ENCODE measurements around the gene IER5L. TPM values are rescaled to one million over a fixed set of nuclear protein-coding genes. Genes with fewer than 3 reads are reported as not detected.

The IER5L gene
- total and polyA plus RNA-seq, 9 of the 15 experiments (the other 6 are each of a cell fraction or from before 2014, with no cell fraction given) = 0.14 to 11.9 (median 0.52) TPM

DNA sequence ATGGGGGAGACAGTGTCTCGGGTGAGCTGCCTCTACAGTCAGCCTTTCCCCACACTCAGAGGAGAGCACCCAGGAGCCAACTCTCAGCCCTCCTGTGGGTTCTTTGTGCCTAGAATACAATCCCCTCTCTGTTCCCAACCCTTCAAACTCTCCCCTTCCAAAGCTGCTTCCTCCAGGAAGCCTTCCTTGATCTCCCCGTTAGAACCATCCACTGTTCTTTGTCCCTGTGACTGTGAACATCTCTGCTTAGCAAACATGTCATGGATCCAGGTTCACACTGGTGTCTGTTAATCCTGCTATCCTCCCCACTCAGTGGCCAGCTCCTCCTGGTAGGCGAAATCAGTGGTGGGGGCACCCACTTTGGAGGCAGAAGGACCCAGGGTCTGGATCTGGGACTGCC, 16.2 kb upstream of the IER5L start:
- Histone ChIP-seq H3K9me3 (replicated peaks; ENCODE audit: control insufficient read depth, insufficient read depth, low read depth, low read length) (no peaks in the 10 kb centered on the region; the same call in 1 of the 2 replicates), H3K4me2 (ENCODE audit: insufficient read depth, low read length) (no peak overlapping the region), H3K79me2 (ENCODE audit: control insufficient read depth, insufficient read depth, low read length) (no peaks in the 10 kb centered on the region), H3K4me1 (replicated peaks in 1 of 2; ENCODE audit: control insufficient read depth in 2 of 2, insufficient read depth in 2 of 2, low read length in 2 of 2) (peaks cover 0 to 8% of the 10 kb centered on the region in 2 experiments; a peak in 4 of 5 replicates), H3K4me3 (no peak overlapping the region), H3K27ac (ENCODE audit: extremely low read depth, low read depth, low read length) (no peak overlapping the region), H2AFZ (ENCODE audit: low read depth, low read length) (no peak overlapping the region), H4K20me1 (replicated peaks; ENCODE audit: control insufficient read depth, insufficient read depth, low read length) (no peaks in the 10 kb centered on the region; the same call in 1 of the 2 replicates), H3K27me3 (ENCODE audit: control insufficient read depth in 2 of 2, insufficient read depth in 2 of 2, low read length in 2 of 2) (peaks cover 3 to 16% of the 10 kb centered on the region in 2 experiments; a peak in 3 of 5 replicates), H3K9ac (ENCODE audit: insufficient read depth in 1 of 2, low read depth in 2 of 2, low read length in 2 of 2) (peak overlapping the region in 1 of 2 experiments; percentile 80; a peak in 2 of 4 replicates), H3K9me1 (ENCODE audit: control insufficient read depth, insufficient read depth, low read length) (no peaks in the 10 kb centered on the region), H3K36me3 (ENCODE audit: control insufficient read depth, insufficient read depth, low read length) (no peaks in the 10 kb centered on the region)
- in situ Hi-C loops (cut with MboI) (no loop called here), intact Hi-C loops (cut with micrococcal nuclease) (no loop called here)
- ATAC-seq (no peak), DNase-seq (ENCODE audit: extremely low read depth in 1 of 4, low spot score in 3 of 4) (no peak), FAIRE-seq (no peak)
- POLR2A ChIA-PET = interaction anchor here (0.7 kb wide), 1 partner anchor 16 kb away, joined by 5 read pairs; the partner anchor contains the start of gene IER5L
- no TSS peak for BruUV-seq (replicated peaks)
- CTCF ChIA-PET (ENCODE audit: low intra/inter-chr PET ratio) = no interaction called here
- TF ChIP-seq HMG20A (CRISPR knock-in tag; conservative IDR thresholded peaks at IDR 0.05) (no peak), DACH1 (IDR thresholded peaks at IDR 0.05; ENCODE audit: partially characterized antibody) (no peak), KLF16 (IDR thresholded peaks at IDR 0.05) (no peak), KDM1A (IDR thresholded peaks at IDR 0.05) (peak in 1 of 2 experiments; percentile 15; a peak in 1 of 4 replicates), ZFP36 (IDR thresholded peaks at IDR 0.05; ENCODE audit: low read depth, low read length, partially characterized antibody) (peak; percentile 97), BCOR (IDR thresholded peaks at IDR 0.05) (peak; percentile 17; the same call in 1 of the 2 replicates), TFAM (CRISPR knock-in tag; conservative IDR thresholded peaks at IDR 0.05) (no peak), RAD51 (IDR thresholded peaks at IDR 0.05; ENCODE audit: borderline replicate concordance, low read depth) (no peak), TRIM28 (IDR thresholded peaks at IDR 0.05) (no peak), MBD2 (IDR thresholded peaks at IDR 0.05; ENCODE audit: borderline replicate concordance, low read depth) (no peak), ZNF143 (CRISPR knock-in tag; IDR thresholded peaks at IDR 0.05) (no peak), ZNF449 (CRISPR knock-in tag; IDR thresholded peaks at IDR 0.05) (no peak), MXI1 (IDR thresholded peaks at IDR 0.05; ENCODE audit: low read depth, low read length) (no peak), ZNF507 (tag; conservative IDR thresholded peaks at IDR 0.05) (no peak), RBM25 (IDR thresholded peaks at IDR 0.05; ENCODE audit: low read depth, low read length, severe bottlenecking) (peak; percentile 38)
- 10% methylated on average over 3 of the region's 3 CpGs for WGBS (ENCODE audit: insufficient coverage, low coverage, missing lambda C conversion rate)

All from K562 (cell line).